ENCODE results near the gene SDSL.

The SDSL gene

DNA sequence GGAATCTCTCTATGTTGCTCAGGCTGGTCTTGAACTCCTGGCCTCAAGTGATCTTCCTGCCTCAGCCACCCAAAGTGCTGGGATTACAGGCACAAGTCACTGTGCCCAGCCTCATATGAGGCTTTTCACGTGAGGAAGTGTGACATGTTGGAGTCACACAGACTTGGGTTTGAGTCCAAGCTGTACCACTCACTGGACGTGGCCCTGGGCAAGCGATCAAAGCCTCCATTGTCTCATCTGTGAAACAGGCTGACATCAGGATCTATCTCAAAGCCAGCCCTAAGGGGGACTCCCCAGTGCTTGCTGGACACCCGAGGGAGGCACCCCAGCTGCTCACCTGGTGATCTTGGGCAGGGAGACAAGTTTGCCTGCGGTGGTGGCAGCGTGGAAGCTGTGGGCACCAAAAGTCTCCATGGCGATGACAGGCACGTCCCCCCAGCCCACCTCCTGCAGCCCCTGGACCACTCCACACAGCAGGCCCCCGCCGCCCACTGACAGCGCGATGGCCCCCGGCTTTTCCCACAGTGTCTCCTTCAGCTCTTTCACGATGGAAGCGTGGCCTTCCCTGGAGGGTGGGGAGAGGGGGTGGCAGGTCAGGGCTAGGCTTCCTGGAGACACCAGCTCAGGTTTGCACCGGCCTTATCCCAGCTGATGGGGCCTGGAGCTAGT lies 25.2 kb upstream of the SDSL start:
- no peak for DNase-seq

DNA sequence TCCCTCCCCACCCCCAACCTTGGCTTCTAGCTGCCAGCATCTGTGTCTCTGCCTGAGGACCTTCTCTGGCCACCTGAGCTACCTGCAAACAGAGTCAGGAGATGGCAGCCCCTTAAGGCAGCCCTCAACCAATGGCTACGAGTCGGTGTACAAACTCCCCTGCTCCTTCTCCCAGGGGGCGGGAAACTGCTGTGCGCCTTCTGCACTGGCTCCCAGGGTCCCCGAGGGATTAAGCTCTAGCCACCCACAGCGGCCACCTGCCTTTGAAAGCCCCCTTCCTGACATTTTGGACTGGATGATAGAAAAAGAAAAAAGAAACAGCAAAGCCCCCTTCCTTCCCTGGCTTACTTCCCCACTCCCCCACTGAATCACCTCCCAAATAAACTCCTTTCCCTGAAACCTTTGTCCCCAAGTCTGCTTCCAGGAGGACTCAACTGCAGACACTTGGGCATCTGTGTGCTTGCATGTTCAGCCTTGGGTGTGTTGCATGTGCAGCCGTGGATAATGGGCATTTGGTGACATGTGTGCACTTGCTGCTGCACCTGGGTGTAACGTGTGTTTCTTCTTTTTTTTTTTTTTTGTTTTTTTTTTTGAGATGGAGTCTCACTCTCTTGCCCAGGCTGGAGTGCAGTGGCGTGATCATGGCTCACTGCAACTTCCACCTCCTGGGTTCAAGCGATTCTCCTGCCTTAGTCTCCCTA lies 24.5 kb upstream of the SDSL start:
- DNase-seq = no peak

DNA sequence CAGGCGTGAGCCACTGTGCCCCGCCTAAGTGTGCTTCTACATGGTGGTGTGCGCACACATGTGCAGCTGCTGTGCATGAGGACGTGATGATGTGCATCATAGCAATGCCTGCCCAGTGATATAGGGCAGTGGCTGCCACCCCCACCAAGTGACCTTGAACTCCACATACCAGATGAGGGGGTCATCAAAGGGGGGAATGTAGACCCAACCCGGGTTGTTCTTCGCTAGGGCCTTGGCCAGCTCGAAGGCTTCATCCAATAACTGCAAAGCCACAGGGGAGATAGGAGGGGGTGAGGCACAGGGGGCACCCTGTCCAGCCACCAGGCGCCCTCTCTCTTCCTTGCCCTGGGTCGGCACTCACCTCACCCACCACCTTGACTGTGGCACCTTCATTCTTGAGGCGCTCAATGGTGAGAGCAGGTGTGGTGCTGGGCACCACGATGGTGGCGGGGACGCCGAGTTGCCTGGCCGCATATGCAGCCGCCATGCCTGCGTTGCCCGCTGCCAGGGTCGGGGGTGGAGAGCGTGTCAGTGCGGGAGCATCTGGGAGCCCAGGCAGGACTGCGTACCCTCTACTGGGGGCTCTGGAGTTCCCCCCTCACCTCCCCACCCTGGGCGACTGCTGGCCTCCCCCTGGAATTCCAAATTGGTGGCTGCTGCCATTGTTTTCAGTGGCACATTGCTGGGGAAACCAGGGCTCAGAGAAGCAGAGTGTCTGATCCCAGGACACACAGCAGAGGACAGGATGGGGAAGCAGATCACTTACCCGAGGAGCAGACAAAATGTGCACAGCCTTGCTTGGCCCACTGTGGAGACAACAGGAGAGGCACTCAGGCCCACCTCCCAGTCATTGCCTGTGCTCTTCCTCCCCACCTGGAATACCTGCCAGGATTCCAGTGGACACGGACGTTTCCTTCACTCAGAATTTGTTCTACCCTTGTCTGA lies 23.6 kb upstream of the SDSL start:
- no peak for DNase-seq

DNA sequence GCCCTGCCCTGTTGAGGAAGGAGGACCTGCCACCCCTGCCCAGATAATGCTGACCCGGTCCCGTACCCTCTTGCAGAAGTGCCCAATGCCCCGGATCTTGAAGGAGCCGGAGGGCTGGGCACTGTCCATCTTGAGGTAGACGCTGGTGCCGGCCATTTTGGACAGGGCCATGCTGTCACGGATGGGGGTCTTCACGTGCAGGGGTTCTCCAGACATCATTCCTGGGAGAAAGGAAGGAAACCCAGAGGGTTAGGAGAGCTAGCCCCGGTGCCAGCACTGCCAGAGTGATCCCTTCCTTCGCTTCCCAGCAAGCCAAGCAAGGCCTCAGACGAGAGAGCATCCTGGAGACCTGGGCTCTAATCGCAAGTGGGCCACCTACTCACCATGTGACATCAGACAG lies 22.7 kb upstream of the SDSL start:
- DNase-seq = no peak

DNA sequence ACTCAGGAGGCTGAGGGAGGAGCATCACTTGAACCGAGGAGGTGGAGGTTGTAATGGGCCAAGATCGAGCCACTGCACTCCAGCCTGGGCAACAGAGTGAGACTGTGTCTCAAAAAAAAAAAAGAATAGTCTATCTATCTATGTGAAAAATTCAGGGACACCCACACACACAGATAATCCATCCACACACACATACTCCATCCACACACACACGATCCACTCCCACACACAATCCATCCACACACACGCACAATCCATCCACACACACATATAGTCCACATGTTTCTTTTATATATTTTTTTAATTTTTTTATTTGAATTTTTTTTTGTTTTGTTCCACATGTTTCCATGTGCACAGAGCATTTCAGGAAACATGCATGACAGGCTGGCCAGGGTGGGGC lies 21.8 kb upstream of the SDSL start:
- no peak for DNase-seq

DNA sequence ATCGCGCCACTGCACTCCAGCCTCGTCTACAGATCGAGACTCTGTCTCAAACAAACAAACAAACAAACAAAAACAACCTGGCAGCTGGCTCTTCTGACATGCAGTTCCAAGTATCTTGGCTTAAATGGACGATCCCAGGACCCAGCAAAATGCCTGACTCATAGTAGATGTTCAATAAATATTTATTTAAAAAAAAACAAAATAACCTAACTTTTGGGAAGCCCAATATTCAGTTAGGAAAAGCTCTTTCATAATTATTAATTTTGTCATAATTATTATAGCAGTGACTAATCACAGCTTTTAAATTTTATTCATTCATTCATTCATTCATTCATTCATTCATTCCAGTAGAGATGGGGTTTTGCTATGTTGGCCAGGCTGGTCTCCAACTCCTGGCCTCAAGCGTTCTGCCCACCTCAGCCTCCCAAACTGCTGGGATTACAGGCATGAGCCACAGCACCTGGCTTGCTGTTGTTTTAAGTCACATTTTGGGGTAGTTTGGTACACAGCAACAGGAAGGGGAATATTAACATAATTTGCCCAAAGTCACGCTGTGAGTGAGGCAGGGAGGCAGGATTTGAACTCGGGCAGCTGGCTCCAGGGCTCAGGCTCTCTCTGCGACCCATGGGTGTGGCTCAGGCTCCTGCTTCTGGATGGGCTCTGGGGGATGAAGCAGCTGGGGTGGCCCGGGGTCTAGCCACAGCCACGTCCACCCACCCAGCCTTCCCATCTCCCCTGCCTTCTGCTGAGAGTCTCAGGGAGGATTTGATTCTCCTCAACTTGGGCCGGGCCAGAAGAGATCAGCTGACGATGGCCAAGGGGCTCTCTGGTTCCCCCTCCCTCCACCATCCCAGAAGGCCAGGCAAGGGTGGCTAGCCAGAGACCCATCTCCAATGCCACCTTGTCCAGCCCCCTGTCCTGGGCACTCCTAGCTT lies 20.8 kb upstream of the SDSL start:
- no peak for DNase-seq

DNA sequence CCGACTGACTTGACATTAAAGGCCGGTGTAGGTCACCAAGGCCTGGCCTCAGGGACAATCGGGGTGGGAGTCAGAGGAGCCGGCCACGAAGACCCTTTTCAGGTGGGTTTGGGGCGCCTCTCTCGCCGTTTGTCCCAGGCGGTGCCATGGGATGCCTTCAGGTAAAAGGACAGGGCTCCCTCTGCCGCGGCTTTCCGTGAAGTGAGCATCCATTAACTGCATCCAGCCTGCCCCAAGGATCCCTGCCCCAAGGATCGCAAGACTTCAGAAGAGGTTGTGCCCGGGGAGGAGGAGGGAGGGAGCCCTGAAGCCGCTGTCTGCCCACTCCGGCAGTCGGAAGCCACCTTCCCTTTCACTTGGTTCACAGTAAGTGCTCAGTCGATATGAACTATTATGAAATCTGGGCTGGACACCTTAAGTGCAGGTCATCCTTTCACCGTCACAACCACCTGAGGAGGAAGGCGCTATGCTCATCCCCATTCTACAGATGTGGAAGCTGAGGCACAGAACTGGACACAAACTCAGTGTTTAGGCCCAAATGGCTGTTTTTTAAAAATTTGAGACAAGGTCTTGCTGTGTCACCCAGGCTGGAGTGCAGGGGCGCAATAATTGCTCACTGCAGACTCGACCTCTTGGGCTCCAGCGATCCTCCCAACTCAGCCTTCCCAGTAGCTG lies 19.5 kb upstream of the SDSL start:
- no peak for DNase-seq

DNA sequence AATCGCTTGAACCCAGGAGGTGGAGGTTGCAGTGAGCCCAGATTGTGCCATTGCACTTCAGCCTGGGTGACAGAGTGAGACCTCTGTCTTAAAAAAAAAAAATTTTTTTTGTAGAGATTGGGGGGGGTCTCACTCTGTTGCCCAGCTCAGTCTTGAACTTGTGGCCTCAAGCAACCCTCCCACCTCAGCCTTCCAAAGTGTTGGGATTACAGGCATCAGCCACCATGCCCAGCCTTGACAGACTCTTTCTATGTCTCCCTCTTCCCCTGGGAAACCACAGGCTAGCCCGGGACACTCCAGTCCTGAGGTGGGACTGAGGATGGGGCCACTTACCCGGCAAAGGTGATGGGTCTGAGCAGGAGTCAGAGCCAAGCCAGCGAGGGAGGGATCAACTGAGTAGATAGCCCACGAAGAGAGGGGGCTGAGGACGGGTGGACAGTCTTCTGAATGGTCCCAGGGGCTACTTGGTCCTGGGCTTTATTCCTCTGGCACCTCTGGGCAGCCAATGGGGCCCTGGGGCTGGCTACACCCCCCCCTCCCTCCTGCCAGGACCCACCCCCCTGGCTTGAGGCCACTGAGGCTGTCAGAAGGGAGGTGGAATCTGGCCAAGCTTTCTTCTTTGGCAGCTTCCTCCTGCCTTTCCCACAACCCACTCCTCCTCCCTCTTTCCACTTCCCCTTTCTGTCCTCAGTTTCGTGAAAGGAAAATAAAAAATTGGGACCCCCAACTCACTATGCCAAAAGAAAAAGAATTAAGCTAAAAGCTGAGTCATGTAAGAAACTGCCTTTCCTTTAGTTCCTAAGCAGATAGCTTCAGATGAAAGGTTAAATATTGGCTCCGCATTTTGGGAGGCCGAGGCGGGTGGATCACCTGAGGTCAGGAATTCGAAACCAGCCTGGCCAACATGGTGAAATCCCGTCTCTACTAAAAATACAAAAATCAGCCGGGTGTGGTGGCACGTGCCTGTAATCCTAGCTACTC lies 18.5 kb upstream of the SDSL start, which contains the start of gene SDS:
TSS of gene SDS (minus strand) at position 453 of the 981 bp plus-strand sequence. CDS start 4,179 bp downstream, outside the sequence.
- no peak for DNase-seq

DNA sequence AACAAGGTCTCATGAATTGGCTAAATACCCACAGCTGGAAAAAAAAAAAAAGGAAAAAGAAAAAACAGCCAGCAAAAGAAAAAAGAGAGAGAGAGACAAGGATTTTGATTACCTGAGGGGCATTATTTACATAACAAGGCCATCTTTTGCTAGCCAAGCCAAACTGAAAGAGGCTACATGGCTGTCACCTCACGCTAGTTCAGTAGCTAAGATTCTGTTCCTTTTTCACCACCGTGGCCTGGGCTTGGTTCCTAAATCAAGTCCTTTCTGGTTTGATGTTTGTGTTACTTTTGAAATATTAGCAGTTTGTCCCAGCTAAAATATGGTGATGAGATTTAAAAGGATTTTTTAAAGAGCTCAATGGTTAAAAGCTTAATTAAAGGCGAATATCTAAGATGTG lies 16.5 kb upstream of the SDSL start:
- DNase-seq = no peak

DNA sequence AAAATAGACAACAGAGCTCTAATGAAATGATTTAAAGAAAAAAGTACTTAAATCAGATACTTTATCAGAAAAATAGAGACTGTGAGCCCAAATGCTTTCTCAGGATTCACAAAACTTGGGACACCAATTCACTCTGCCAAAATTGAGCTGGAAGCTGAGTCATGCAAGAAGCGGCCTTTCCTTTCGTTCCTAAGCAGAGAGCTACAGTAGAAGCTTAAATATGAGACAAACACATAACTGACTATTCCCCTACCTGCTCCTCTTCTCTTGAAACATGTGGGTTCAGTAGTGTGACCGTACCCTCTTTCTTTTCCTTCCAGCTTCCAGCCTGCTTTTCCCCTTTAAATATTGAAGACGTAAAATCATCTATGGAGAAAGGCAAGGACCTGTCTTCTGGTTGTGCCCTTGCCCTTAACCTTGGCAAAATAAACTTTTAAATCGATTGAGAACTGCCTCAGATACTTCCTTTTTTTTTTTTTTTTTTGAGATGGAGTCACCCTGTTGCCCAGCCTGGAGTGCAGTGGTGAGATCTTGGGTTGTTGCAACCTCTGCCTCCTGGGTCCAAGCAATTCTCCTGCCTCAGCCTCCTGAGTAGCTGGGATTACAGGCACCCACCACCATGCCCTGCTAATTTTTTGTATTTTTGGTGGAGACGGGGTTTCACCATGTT lies 14.1 kb upstream of the SDSL start:
- DNase-seq = no peak

DNA sequence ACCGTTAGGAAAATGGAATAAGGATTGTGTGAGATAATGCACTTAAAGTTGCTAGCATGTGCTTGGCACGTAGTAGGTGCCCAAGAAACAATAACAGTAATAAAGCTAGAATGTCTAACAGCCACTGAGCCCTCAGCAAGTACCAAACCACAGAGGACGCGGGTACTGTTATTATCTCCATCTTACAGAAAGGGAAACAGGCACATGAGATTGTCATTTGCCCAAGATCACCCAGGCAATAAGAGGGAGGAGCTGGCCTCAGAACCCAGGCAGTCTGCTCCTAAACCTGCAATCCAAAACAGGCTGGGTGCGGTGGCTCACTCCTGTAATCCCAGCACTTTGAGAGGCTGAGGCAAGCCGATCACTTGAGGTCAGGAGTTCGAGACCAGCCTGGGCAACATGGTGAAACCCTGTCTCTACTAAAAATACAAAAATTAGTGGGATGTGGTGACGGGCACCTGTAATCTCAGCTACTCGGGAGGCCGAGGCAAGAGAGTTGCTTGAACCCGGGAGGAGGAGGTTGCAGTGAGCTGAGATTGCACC lies 13.4 kb upstream of the SDSL start:
- DNase-seq = no peak

DNA sequence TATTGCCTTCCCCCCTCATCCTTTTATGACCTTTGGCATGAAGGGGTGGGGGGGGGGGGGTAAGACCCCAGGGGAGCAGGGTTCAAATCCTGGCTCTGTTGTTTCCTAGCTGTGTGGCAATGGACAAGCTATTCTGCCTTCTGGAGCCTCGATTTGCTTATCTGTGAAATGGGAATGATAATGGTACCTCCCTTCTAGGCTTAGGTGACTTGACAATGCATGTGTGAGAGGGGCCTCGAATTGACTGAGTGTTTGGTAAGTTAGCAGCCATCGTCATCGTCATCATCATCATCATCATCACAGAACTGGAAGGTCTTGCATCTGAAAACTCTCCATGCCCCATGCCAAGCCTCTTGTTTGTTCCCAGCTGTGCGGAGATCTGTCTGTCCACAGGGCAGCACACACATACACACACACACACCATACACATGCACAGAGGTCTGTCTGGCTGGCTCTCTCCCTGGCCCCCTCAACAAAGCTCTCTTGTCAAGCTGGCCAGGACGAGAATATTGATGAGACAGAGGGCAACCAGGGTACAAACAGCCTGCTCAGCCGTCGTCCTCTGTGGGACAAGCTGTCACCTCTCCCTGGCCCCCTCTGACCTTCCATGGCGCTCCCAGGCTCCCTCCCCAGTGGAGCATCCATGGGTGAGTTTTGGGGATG lies 12.6 kb upstream of the SDSL start:
- DNase-seq = no peak

DNA sequence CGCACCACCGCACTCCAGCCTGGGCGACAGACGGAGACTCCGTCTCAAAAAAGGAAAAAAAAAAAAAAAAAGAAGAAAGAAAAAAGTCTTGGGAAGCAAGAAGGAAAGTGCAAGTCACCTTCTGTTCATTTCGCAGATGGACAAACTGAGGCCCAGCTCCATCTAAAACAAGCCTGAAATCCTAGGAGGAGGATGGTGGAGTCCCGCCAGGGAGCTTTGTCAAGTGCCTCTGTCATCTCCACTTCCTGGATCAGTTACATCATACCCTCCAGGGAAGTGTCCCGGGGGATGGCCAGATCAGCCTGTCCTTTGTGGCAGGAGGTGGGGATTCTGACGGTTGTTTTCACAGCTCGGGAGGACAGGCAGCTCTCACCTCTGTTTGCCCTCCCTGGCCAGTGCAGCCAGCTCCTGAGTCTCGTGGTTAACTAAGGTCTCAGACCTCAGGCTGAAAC lies 8.7 kb upstream of the SDSL start:
- DNase-seq = no peak

DNA sequence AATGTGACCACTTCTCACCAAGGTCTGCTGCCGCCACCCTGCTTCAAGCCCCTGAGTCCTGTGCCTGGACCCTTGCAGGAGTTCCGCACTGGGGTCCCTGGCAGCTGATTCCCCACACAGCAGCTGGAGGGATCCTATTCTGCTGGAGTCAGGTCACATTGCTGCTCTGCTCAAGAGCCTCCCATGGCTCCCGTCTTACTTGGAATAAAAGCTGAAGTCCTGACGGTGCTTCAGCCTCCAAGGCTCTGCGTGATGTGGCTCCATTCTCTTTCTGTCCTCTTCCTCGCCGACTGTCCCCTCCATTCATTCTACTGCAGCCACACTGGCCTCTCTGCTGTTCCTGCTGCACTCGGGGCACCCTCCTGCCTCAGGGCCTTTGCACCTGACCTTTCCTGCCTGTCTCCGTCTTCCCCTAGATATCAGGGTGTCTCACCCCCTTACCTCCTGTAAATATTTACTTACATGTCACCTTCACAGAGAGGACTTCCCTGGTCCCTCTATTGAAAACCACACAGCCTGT lies 7.6 kb upstream of the SDSL start:
- DNase-seq = no peak

DNA sequence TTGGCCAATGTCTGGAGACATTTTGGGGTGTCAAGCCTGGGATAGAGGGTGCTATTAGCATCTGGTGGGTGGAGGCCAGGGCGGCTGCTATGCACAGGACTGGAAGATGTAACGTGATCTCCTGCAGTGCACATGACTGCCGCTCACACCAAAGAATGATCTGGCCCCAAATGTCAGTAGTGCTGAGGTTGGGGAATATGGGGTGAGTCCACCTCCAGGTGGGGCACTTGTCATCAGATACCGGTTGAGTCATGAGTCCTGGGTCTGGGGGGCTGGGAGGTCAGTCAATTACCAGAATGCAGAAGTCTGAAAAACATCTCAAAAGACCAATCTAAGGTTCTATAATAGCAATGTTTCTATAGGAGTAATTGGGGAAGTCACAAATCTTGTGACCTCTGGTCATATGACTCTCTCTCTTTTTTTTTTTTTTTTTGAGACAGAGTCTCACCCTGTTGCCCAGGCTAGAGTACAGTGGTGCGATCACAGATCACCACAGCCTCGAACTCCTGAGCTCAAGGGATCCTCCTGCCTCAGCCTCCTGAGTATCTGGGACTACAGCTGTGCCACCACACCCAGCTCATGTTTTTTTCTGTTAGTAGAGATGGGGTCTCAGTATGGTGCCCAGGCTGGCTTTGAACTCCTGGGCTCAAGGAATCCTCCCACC lies 6.0 kb upstream of the SDSL start:
- DNase-seq = no peak

DNA sequence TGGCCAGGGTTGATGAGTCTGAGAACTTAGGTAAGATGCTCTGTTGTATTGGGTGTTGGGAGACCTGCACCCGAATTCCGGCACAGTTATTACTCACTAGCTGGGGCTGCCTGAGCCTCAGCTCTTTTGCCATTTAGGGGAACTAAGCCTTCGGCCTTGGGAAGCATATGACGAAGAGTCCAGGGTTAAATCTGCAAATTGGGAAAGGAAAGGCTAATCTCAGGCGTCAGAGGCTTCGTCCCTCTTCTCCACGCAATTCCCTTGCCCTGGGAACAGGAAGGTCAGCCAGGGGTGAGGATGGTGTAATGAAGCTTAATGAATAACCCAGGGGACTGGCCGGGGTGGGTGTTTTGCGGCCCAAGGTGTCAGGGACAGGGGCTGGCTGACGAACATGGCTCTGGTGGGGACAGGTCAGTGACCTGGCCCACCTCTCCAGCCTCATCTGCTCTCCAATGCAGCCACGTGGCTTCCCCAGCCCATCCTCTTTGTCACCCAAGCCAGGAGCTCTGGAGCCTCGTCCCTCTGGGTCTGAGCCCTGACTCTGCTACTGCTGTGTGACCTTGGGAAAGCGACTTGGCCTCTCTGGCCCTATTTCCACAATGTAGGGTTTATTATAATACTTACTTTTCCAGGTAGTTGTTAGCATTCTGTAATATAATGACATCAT lies 3.8 kb upstream of the SDSL start:
- DNase-seq = no peak

DNA sequence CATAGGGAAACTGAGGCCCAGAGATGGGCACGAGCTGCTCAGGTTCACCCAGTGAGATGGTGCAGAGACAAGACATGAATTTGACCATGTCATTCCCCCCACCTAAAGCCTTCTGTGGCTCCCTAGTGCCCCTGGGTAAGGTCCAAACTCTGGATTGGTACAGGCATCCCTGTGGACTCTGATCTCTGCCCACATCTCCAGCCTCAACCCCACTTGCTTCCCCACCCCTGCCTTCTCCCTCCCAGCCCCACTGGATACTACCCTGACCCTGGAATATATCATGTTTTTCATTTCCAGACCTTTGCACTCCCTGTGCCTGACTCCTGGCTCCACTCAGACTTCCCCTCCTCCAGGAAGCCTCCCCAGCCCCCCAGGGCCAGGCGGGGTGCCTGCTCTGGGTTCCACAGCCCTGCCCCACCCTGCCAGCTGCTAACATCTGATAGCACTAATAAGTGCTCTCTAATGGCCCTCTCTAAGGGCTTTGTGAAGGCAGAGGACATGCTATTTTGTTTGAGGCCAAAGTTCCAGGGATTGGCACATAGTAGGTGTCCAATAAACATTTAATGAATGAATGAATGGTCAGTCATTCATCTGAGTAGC lies 1.1 kb upstream of the SDSL start:
- DNase-seq = no peak

Measured in amniotic stem cell (primary cell).